Renal pelvis (tissue), 4 donors: Measurements from ENCODE around the gene MYO16. TPM values are rescaled to one million over a fixed set of nuclear protein-coding genes. Genes with fewer than 3 reads are reported as not detected.

Source experiments
- DNase-seq: peaks from one replicate; pipeline ENCODE4 v3.0.0-alpha.2; 2013
- polyA plus RNA-seq, 3 donors: library from polyadenylated mRNA; unstranded; fragments of 120-200 nt; gene quantifications; one replicate each; pipeline ENCODE4 v1.2.1, GENCODE V29; 2013; ENCODE audit not compliant: insufficient read length in 3 of 3

MYO16 gene
- polyA plus RNA-seq, 3 donors = 0.26 to 0.54 (median 0.52) TPM

GRCh38 chr13:109123971-109124370 is 494.6 kb downstream of the MYO16 start:
- DNase-seq = no peak

- no peak for DNase-seq
These were observed 496.8 kb downstream of the MYO16 start for GRCh38 chr13:109126178-109126577.

GRCh38 chr13:109126891-109127641 is 497.7 kb downstream of the MYO16 start:
- DNase-seq = no peak

GRCh38 chr13:109128121-109128520 is 498.7 kb downstream of the MYO16 start:
- no peak for DNase-seq

GRCh38 chr13:109130093-109130835 is 500.9 kb downstream of the MYO16 start:
- no peak for DNase-seq

- DNase-seq = no peak
These were observed 502.4 kb downstream of the MYO16 start for GRCh38 chr13:109131698-109132257.

- DNase-seq = no peak
These were observed 505.6 kb downstream of the MYO16 start for GRCh38 chr13:109135018-109135417.

GRCh38 chr13:109136873-109137272 is 507.5 kb downstream of the MYO16 start:
- no peak for DNase-seq

GRCh38 chr13:109139346-109139745 is 509.9 kb downstream of the MYO16 start:
- no peak for DNase-seq

GRCh38 chr13:109140054-109140453 is 510.6 kb downstream of the MYO16 start:
- DNase-seq = no peak

GRCh38 chr13:109140479-109141349 is 511.3 kb downstream of the MYO16 start:
- no peak for DNase-seq

- DNase-seq = no peak
These were observed 512.3 kb downstream of the MYO16 start for GRCh38 chr13:109141706-109142105.

GRCh38 chr13:109144693-109145437 is 515.5 kb downstream of the MYO16 start:
- no peak for DNase-seq

- no peak for DNase-seq
These were observed 516.2 kb downstream of the MYO16 start for GRCh38 chr13:109145631-109146030.

GRCh38 chr13:109146393-109146792 is 517.0 kb downstream of the MYO16 start:
- DNase-seq = no peak

GRCh38 chr13:109146912-109147647 is 517.7 kb downstream of the MYO16 start:
- no peak for DNase-seq

GRCh38 chr13:109148243-109148642 is 518.8 kb downstream of the MYO16 start:
- no peak for DNase-seq

GRCh38 chr13:109150696-109151095 is 521.3 kb downstream of the MYO16 start:
- no peak for DNase-seq

GRCh38 chr13:109151255-109151654 is 521.8 kb downstream of the MYO16 start:
- DNase-seq = no peak

GRCh38 chr13:109151696-109152095 is 522.3 kb downstream of the MYO16 start:
- no peak for DNase-seq
